ENCODE measurements around the gene CAMK1D.
A peak's percentile ranks its signal among the peaks of the same experiment; 100 is the strongest.

Gene CAMK1D

GRCh38 chr10:12556039-12556438 is 206.7 kb downstream of the CAMK1D start:
- no peak for TF ChIP-seq CTCF (IDR thresholded peaks at IDR 0.05; ENCODE audit: low read depth, low read length)
- in situ Hi-C loops (cut with HindIII; ENCODE audit: low sequenced_read_pairs) = no loop called here
- H3K4me3 ChIP-seq (ENCODE audit: low read depth, low read length) = no peak overlapping the region
- no peak for DNase-seq (ENCODE audit: low read depth, low spot score)

GRCh38 chr10:12559578-12560178 is 210.3 kb downstream of the CAMK1D start:
- in situ Hi-C loops (cut with HindIII; ENCODE audit: low sequenced_read_pairs) = no loop called here
- TF ChIP-seq CTCF (IDR thresholded peaks at IDR 0.05; ENCODE audit: low read depth, low read length) = no peak
- no peak overlapping the region for H3K4me3 ChIP-seq (ENCODE audit: low read depth, low read length)

GRCh38 chr10:12561307-12561706 is 212.0 kb downstream of the CAMK1D start:
- in situ Hi-C loops (cut with HindIII; ENCODE audit: low sequenced_read_pairs) = no loop called here
- no peak for TF ChIP-seq CTCF (IDR thresholded peaks at IDR 0.05; ENCODE audit: low read depth, low read length)
- DNase-seq (ENCODE audit: low read depth, low spot score) = no peak
- H3K4me3 ChIP-seq (ENCODE audit: low read depth, low read length) = no peak overlapping the region

More at GRCh38 chr10:12559578-12560178, 210.3 kb downstream of the CAMK1D start:
- DNase-seq (ENCODE audit: low read depth, low spot score) = no peak

- in situ Hi-C loops (cut with HindIII; ENCODE audit: low sequenced_read_pairs) = no loop called here
- TF ChIP-seq CTCF (IDR thresholded peaks at IDR 0.05; ENCODE audit: low read depth, low read length) = no peak
- H3K4me3 ChIP-seq (ENCODE audit: low read depth, low read length) = no peak overlapping the region
- DNase-seq (ENCODE audit: low read depth, low spot score) = no peak
Observed at GRCh38 chr10:12561720-12562119, 212.4 kb downstream of the CAMK1D start.

GRCh38 chr10:12563489-12563888 is 214.1 kb downstream of the CAMK1D start:
- in situ Hi-C loops (cut with HindIII; ENCODE audit: low sequenced_read_pairs) = no loop called here
- DNase-seq (ENCODE audit: low read depth, low spot score) = no peak
- TF ChIP-seq CTCF (IDR thresholded peaks at IDR 0.05; ENCODE audit: low read depth, low read length) = no peak
- H3K4me3 ChIP-seq (ENCODE audit: low read depth, low read length) = no peak overlapping the region

GRCh38 chr10:12564173-12564572 is 214.8 kb downstream of the CAMK1D start:
- H3K4me3 ChIP-seq (ENCODE audit: low read depth, low read length) = no peak overlapping the region
- no peak for TF ChIP-seq CTCF (IDR thresholded peaks at IDR 0.05; ENCODE audit: low read depth, low read length)
- in situ Hi-C loops (cut with HindIII; ENCODE audit: low sequenced_read_pairs) = no loop called here
- peak; percentile 45 for DNase-seq (ENCODE audit: low read depth, low spot score)

Measured in astrocyte of the spinal cord (primary cell).